HL-60/S4 treated with phorbol 12-myristate 13-acetate at 8.2 ng/mL for 4 days and 3 days (cell line): Measurements from ENCODE around the gene CHDH.

Experiments used
- in situ Hi-C: fragments of 300-500 bp; cut with MboI; formaldehyde crosslinking; loops from 2 replicates; pipeline ENCODE4 v1.15.0; 2022; ENCODE audit warnings: low sequenced_read_pairs

CHDH gene

GRCh38 chr3:53846134-53846850, at the start of gene CHDH, which contains the start of gene IL17RB:
TSS of gene CHDH (minus strand) at chr3:53846419. CDS start at chr3:53824008, 22,411 bp downstream.
TSS of gene IL17RB (plus strand) at chr3:53846568. CDS start at chr3:53846589, 21 bp downstream.
- in situ Hi-C loops, result no loop called here

DNA sequence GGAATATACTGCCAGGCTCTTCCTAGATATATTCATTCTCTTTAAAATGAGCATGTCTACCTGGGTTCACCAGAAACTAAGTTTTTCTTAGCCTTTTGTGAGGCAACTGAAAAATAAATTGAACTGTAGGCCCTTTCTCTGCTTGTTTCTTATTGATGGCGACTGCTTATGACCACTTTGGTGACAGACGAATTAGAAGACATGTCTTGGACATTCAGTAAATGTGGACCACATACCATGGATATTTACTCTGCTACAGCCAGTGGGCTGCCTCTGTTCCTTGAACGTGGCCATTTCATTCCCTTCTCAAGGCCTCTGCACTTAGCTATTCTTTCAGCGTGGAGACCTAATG, 46.0 kb upstream of the CHDH start:
- in situ Hi-C loops, result no loop called here

DNA sequence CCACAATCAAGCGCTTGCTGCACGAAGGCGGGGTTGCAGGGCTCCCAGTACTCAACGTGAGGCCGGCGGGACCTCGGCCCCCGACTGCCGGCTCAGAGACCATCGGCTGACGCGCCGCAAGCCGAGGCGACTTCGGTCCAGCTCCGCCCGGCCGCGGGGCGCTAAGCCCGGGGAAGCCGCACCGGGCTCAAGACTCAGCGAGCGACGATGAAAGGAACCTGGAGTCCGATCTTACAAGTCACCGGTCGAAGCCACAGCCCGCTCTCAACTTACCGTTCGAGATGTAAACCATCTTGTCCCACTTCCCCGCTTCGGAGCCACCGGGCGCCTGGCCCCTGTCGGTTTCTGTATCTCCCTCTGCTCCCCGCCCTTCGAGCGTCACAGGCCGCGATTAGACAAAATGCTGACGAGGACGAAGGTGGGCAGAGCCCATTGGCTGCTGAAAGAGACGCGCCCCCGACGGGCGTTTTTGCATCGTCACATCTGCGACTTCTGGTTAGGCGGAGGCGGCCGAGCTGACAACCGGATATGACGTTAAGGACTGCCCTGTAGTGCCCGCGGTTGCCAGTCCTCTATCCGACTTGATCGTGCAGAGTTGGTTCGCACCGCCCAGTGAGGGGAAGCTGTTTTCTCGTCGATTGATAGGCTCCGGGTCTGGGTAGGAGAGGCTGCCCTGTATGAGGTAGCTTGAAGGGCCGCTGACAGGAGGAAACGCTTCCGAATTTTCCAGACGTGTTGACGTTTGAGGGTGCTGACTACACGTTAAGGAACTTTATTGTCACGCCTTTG, 45.5 kb upstream of the CHDH start, which contains the start of gene SELENOK:
Gene SELENOK (minus strand): TSS at position 363 of the 789 bp plus-strand sequence.
- in situ Hi-C loops, result no loop called here

GRCh38 chr3:53890726-53891475, 44.7 kb upstream of the CHDH start:
- in situ Hi-C loops, result no loop called here

- in situ Hi-C loops, result no loop called here
Measured at GRCh38 chr3:53888232-53888631, 42.0 kb upstream of the CHDH start.

GRCh38 chr3:53887446-53887845, 41.2 kb upstream of the CHDH start:
- in situ Hi-C loops, result no loop called here

GRCh38 chr3:53885239-53885638, 39.0 kb upstream of the CHDH start:
- in situ Hi-C loops, result no loop called here

DNA sequence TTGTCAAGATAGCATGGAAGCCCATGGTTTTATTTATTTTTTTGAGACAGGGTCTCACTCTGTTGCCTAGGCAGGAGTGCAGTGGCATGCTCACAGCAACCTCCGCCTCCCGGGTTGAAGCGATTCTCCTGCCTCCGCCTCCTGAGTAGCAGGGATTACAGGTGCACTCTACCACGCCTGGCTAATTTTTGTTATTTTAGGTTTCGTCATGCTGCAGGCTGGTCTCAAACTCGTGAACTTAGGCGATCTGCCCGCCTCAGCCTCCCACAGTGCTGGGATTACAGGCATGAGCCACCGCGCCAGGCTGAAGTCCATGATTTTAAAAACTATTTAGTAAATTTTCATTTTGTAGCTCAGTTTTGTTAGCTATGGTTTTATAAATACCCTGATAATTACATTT, 38.4 kb upstream of the CHDH start:
- in situ Hi-C loops, result no loop called here

DNA sequence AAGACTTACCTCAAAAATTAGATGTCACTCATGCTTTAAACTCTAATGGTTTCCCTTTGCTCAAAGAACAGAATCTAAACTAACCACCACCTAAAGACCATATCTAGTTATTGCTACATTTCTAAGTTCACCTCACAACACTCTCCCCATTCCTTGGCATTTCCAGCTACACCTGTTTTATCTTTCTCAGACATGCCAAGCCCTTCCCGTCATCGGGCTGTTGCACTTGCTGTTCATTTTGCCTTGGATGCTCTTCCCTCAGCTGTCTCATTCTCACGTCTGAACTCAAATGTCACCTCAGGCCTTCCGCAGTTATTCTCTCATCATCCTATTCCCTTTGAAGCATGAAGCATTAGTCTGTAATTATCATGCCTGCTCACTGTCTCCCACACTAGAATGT, 36.8 kb upstream of the CHDH start:
- in situ Hi-C loops, result no loop called here

DNA sequence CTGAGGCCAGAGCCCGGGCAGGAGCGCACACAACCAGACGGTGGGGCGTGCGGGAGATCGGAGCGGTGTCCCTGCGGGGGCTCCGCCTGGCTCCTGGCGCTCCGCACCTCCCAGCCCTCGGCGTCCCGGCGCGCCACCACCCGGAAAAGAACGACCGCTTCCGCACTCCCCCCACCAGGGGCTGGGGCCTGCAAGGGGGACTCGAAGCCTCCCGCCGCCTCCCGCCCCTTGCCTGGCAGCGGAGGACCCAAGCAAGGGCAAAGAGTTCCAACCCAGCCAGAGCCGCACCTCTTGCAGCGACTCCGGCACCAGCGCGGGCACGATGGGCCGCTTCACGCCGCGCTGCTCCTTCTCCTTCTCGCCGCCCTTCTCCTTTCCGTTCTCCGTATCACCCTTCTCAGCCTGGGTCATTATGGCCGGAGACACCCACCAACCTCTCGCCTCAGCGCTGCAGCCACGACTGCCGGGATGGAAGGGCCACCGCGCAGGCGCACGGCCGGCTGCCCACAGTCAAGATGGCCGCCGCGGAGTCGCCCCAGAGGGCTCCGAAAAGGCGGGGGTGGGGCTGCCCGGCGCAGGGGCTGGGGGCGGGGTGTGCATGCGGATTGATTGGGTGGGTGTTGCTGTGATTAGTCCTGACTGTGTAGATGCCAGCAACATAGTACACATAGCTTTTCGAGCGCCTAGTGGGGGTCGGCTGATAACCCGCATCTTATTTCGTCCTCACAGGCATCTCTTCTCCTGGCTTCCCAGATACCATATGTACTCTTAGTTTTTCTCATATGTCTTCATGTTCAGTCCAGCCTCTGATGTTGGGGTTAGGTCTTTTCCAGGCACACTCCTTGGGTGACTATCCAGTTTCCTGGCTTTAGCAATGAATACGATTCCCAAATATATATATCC, 35.7 kb upstream of the CHDH start, which contains the start of gene ACTR8:
Gene ACTR8 (minus strand): TSS at position 462 of the 903 bp plus-strand sequence. CDS start 51 bp downstream, at position 411.
- in situ Hi-C loops, result no loop called here

GRCh38 chr3:53880396-53881345, 34.5 kb upstream of the CHDH start:
- in situ Hi-C loops, result no loop called here

DNA sequence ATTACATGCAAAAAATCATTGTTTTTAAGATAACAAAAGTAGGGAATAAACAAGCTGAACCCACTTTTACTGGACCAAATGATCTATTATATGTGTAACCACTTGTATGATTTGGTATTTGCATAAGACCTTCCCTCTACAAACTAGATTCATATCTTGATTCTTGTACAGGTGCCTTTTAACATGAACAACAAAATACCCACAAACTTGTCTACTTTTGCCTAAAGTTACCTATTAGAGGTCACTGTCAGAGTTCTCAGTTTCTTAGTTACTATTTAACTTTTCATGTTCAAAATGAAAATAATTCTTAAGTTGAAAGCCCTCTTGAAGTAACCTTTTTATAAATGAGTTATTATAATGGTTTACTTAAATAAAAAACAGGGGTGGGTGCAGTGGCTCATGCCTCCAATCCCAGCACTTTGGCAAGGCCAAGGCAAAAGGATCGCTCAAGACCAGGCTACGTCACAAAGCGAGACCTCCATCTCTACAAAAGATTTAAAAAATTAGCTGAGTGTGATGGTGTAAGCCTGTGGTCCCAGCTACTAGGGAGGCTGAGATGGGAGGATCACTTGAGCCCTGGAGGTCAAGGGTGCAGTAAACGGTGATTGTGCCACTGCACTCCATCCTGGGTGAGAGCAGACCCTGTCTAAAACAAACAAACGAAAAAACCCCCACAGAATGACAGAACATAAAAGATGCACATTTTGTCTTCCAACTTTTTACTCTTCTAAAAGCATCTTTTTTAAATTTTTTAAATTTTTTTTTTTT, 19.7 kb upstream of the CHDH start:
- in situ Hi-C loops, result no loop called here

- in situ Hi-C loops, result no loop called here
Measured at GRCh38 chr3:53863145-53863544, 16.9 kb upstream of the CHDH start.

- in situ Hi-C loops, result no loop called here
Measured at GRCh38 chr3:53862241-53862640, 16.0 kb upstream of the CHDH start.

DNA sequence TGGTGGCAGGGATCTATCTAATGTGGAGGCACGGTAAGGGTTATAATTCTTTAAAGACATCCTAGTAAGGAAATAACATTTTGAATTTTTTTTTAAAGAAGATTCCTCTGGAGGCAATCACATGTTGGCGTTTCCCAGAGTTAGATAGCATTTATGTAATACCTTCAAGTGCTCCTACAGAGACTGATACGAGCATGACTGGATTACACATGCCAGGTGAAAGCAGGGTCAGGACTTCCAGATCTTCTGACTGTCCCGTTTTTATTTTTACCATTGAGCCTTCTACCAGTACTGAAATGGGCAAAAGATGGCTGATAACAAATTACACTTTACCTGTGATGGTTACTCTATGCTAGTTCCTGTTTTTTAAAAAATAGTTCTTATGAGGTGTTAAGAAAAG, 14.0 kb upstream of the CHDH start:
- in situ Hi-C loops, result no loop called here

DNA sequence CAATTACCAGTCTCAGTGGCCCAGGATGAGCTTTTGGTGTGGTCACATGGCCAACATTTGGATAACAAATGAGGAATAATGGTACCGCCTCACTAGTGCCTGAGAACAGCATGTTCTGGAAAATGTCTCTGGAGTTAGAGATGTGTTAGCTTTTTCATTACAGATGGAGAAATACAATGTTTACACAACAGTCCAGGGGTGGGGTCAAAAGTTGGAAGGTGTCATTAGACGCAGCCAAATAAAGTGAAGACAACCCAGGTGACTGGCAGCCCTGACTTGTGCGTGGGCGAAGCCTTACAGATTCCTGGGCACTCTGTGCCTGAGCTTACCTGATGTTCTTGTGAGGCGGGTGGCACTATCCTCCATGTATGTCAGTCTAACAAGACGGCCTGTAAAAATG, 13.0 kb upstream of the CHDH start:
- in situ Hi-C loops, result no loop called here

- in situ Hi-C loops, result no loop called here
Measured at GRCh38 chr3:53858096-53858741, 12.0 kb upstream of the CHDH start.

GRCh38 chr3:53856964-53857363, 10.7 kb upstream of the CHDH start:
- in situ Hi-C loops, result no loop called here
